Gastrocnemius medialis (tissue), 4 donors: ENCODE measurements around the gene RAD51B.

ENCODE experiments used
- CTCF ChIP-seq, 5 experiments: fragments of 450-650 bp in 3 of 5; fragments of 200-600 bp in 2 of 5; sonication (generic) in 2 of 5; IDR thresholded peaks in 4 of 5; conservative IDR thresholded peaks in 1 of 5; 1 replicate in 4 of 5; 2 replicates in 1 of 5; pipeline ENCODE4 v1.5.1; 2016 to 2019; ENCODE audit warnings: antibody characterized with exemption in 5 of 5, mild to moderate bottlenecking in 3 of 5, moderate library complexity in 3 of 5
- POLR2A ChIP-seq, 2 donors: fragments of 450-650 bp; IDR thresholded peaks; one replicate each; pipeline ENCODE4 v1.6.1; 2017; ENCODE audit warnings: antibody characterized with exemption in 2 of 2, mild to moderate bottlenecking in 2 of 2, moderate library complexity in 2 of 2

GRCh38 chr14:68651075-68651474, 831.5 kb downstream of the RAD51B start:
- TF ChIP-seq CTCF (IDR thresholded peaks at IDR 0.05 in 4 of 5, conservative IDR thresholded peaks at IDR 0.05 in 1 of 5): no peak
- no peak for TF ChIP-seq POLR2A (IDR thresholded peaks at IDR 0.05)
